SK-MEL-5 (cell line): ENCODE data around the gene SLC27A1. TPM values are rescaled to one million over a fixed set of nuclear protein-coding genes. Genes with fewer than 3 reads are reported as not detected.
"Not testable (repeated sequence)": the region's sequence is repeated elsewhere in the genome, so short reads cannot be mapped to it uniquely, and the experiment has no call there.

ENCODE experiments used
- DNase-seq: peaks from one replicate; pipeline ENCODE4 v3.0.0-alpha.2; 2016; ENCODE audit warnings: low read depth, low spot score
- in situ Hi-C: cut with HindIII; loops from 2 replicates; pipeline ENCODE4 v1.10.0; 2016; ENCODE audit warnings: low sequenced_read_pairs, high pct_unique_total_duplicates, low pct_unique_long_range_greater_than_20kb
- total RNA-seq: library from RNA; depleted of rRNA; stranded (reverse); fragments of >200 nt; shearing (Covaris generic); gene quantifications from 2 replicates; pipeline ENCODE4 v1.2.3, GENCODE V29; 2014

SLC27A1 gene
- total RNA-seq, 1 experiment from 2014 or later = 12.2 TPM

- DNase-seq = no peak
- in situ Hi-C loops = no loop called here
Measured at GRCh38 chr19:17479325-17479791, 9.0 kb downstream of the SLC27A1 start.

DNA sequence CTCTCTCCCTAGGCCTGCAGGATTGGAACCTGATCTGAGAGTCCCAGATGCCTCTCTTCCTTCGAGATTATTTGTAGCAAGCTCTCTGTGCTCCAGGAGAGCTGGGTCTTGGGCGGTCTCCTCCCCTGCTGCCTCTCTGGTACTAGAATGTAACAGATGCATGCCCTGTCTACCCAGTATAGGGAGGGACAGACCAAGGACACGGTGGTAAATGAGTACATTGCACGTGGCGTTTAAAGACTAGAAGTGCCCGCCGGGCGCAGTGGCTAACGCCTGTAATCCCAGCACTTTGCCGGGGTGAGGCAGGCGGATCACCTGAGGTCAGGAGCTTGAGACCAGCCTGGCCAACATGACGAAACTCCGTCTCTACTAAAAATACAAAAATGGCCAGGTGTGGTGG lies 11.7 kb downstream of the SLC27A1 start:
- in situ Hi-C loops = no loop called here
- no peak for DNase-seq

DNA sequence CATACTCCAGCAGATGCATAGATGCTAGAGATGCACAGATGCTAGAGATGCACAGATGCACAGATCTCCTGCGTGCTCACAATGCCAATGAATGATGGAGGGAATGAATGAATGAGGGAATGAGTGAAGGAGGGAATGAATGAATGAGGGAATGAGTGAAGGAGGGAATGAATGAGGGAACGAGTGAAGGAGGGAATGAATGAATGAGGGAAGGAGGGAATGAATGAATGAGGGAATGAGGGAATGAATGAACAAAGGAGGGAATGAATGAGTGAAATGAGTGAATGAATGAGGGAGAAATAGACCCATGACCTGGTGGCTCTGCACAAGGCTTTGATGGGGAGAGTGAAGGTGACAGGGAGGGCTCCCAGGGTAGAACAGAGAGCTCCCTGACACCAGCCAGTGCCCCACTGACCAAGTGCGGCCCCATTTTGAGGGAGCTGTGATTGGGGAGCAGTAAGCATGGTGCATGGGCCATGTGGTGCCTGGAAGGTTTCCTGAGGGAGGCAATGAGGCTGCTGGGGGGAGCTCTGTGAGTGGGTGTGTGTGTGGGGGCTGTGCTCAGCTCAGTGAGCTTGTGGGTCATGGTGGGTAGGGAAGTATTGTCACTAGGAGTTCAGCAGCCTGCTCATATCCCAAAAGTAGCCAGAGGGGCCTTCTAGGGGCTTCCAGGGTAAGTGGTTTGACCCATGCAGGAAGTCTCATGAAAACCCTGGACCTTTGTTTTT lies 12.7 kb downstream of the SLC27A1 start:
- no peak for DNase-seq
- in situ Hi-C loops = no loop called here

- in situ Hi-C loops = no loop called here
Measured at GRCh38 chr19:17483605-17484002, 13.3 kb downstream of the SLC27A1 start.

DNA sequence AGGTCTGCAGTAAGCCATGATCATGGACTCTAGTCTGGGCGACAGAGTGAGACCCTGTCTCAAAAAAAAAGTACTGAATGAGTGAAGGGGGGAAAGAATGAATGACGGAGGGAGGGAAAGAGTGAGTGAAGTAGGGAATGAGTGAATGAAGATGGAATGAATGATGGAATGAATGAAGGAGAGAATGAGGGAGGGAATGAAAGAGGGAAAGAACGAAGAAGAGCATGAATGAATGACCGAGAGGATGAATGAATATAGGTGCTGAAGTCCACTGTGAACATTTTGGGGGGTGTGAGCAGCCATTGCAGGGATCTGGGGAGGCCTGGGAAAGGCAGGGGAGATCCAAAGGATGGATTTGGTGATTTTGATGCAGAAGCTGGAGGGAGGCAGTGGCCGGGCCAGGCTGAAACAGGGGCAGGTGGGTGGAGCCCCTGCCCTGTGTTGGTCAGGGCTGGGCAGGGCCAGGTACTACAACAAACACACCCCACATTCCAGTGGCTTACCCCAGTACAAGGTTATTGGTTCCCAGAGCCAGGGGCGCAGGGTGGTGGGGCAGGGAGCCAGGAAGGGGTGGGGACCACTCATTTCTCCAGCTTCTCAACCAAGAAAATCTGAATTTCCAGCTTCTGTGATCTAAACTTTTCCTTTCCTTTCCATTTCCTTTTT lies 14.3 kb downstream of the SLC27A1 start:
- in situ Hi-C loops = no loop called here
- DNase-seq = no peak

More at GRCh38 chr19:17483605-17484002, 13.3 kb downstream of the SLC27A1 start:
- DNase-seq = no peak

GRCh38 chr19:17486545-17487240 lies 16.4 kb downstream of the SLC27A1 start:
- no peak for DNase-seq
- in situ Hi-C loops = no loop called here

GRCh38 chr19:17487284-17488121 lies 17.2 kb downstream of the SLC27A1 start:
- no peak for DNase-seq
- in situ Hi-C loops = no loop called here

DNA sequence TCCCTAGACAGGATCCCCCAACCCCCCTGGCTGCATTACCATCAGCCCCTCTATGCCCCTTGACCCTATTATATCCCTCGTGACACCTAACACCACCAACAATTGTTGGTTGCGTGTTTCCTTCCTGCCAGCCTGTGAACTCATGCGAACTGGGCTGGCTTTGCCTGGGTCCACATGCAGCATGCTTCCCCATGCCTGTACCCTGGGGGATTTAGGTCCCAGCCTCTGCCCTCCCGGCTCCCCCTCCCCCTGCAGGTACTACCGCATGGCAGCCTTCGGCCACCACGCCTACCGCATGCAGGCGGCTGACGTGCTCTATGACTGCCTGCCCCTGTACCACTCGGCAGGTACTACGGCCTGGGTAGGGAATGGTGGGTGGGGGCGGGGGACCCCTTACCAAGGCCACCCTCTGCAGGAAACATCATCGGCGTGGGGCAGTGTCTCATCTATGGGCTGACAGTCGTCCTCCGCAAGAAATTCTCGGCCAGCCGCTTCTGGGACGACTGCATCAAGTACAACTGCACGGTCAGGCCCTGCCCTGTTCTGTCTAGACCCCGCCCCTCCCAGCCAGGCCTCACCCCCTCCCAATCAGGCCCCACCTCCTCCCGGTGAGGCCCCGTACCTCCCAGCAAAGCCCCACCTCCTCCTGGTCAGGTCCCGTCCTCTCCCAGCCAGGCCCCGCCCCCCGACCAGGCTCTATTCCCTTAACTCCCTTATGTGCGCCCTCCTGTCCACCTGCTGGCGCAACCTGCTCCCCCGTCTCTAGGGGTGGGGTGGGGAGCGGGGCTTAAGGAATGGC lies 18.5 kb downstream of the SLC27A1 start:
- in situ Hi-C loops = no loop called here
- peak; percentile 87 for DNase-seq

DNA sequence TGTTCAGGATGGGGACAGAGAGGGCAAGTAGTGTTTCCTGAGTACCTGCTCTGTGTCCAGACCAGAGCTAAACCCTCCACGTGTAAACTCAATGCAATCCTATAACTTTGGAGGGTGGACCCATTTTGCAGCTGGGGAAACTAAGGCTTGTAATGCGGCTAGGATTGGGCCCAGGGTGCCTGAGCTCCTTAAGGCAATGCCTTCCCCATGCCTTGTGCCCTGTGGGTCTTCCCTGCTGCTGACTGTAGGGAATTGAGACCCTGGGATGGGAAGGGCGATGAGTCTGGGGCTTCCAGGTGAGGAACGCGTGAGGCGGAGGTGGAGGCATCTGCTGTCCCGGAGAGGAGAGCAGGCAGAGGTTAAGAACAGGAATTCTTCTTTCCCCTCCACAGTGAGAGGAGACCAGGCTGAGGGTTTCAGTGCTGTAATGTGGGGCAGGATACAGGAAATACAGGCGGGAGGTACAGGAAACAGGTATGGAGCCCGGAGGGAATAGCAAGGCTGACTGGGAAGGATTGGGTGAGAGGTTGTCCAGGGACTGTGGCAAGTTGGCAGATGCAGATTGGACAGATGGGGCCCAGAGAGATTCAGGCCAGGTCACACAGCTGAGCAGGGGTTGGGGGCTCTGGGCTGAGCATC lies 19.2 kb downstream of the SLC27A1 start:
- in situ Hi-C loops = no loop called here
- no peak for DNase-seq

DNA sequence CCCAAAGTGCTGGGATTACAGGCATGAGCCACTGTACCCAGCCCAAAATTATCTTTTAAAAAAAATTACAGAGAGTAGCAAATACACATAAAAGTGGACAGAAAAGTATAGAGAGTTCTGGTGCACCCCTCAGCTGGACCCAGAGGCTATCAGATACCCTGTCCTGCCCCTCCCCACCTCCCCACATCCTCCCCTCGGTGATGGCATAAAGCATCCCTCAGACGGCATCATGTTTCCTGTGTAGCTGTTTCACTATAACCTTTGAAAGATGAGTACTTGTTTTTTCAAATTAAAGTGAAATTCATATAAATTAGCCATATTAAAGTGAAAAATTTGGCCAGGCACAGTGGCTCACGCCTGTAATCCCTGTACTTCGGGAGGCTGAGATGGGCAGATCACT lies 20.1 kb downstream of the SLC27A1 start:
- DNase-seq = no peak
- in situ Hi-C loops = no loop called here

- in situ Hi-C loops = no loop called here
- no peak for DNase-seq
Measured at GRCh38 chr19:17491287-17491686, 21.0 kb downstream of the SLC27A1 start.

- in situ Hi-C loops = no loop called here
- DNase-seq = no peak
Measured at GRCh38 chr19:17495639-17496296, 25.4 kb downstream of the SLC27A1 start.

DNA sequence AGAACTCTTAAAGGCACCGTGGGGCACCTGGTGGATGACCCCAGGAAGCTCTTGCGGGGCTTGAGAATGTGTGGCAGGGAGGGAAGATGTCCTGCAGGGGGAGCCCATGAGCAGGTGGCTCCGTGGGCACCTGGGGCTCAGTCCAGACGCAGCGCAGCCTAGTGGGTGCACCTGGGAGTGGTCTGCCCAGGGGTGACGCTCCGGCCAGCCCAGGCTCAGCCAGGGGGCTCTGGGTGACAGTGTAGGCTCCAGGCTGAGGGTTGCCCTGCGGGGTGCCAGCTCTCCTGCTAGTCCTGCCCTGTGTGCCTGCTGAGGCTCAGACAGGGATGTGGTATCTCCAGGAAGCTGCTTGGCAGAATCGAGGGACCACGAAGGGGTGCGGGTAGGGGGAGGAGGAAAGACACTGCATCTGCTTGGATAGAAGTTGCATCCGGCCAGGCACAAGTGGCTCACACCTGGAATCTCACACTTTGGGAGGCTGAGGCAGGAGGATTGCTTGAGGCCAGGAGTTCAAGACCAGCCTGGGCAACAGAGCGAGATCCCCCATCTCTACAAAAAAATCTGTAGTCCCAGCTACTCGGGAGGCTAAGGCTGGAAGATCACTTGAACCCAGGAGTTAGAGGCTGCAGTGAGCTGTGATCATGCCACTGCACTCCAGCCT lies 26.1 kb downstream of the SLC27A1 start:
- peak; percentile 85 for DNase-seq
- in situ Hi-C loops = no loop called here

DNA sequence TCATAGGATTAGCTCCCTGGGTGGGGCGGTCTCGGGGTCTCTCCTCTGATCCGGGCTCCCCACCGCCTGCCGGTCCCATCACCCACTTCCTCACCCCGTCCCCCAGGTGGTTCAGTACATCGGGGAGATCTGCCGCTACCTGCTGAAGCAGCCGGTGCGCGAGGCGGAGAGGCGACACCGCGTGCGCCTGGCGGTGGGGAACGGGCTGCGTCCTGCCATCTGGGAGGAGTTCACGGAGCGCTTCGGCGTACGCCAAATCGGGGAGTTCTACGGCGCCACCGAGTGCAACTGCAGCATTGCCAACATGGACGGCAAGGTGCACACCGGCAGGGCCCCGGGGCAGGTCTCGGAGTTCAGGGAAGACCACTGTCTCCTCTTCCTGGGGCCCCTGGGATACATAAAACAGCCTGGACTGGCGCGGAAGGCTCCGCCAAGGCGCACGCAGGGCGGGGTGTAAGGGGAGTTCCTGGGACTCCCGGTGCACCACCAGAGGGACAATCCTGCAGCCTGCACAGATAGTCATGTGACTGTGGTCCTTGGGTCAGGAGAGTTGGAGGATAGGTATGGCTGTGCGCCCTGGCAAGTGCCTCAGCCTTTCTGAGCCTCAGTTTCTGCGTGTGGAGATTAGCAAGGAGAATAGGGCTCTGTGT lies 26.9 kb downstream of the SLC27A1 start:
- no peak for DNase-seq
- in situ Hi-C loops = no loop called here

GRCh38 chr19:17499025-17499424 lies 28.7 kb downstream of the SLC27A1 start:
- in situ Hi-C loops, DNase-seq: not testable (repeated sequence)
